Islet of Langerhans (tissue), 1 donor: ENCODE results near the gene AP5Z1.
A peak's percentile ranks its signal among the peaks of the same experiment; 100 is the strongest.

Source experiments
- FAIRE-seq: peaks from one replicate; lab custom pipeline; 2011; peaks lifted over from hg19 to GRCh38; lab: Jason Lieb, UNC

Gene AP5Z1

GRCh38 chr7:4745971-4746919 is 29.2 kb upstream of the AP5Z1 start:
- FAIRE-seq, result peak; percentile 41

GRCh38 chr7:4747013-4747412 is 28.4 kb upstream of the AP5Z1 start:
- no peak for FAIRE-seq

- FAIRE-seq, result no peak
These were observed 27.7 kb upstream of the AP5Z1 start for GRCh38 chr7:4747746-4748145.

- FAIRE-seq, result no peak
These were observed 27.2 kb upstream of the AP5Z1 start for GRCh38 chr7:4748231-4748681.

GRCh38 chr7:4749363-4749762 is 26.1 kb upstream of the AP5Z1 start:
- no peak for FAIRE-seq

GRCh38 chr7:4749798-4750197 is 25.6 kb upstream of the AP5Z1 start:
- FAIRE-seq, result no peak

- FAIRE-seq, result no peak
These were observed 23.9 kb upstream of the AP5Z1 start for GRCh38 chr7:4751398-4751947.

- no peak for FAIRE-seq
These were observed 21.6 kb upstream of the AP5Z1 start for GRCh38 chr7:4753598-4754432.

- no peak for FAIRE-seq
These were observed 20.9 kb upstream of the AP5Z1 start for GRCh38 chr7:4754433-4755010.

GRCh38 chr7:4755045-4755444 is 20.4 kb upstream of the AP5Z1 start:
- FAIRE-seq, result no peak

GRCh38 chr7:4758111-4758510 is 17.3 kb upstream of the AP5Z1 start:
- no peak for FAIRE-seq

GRCh38 chr7:4758791-4759190 is 16.6 kb upstream of the AP5Z1 start:
- FAIRE-seq, result no peak

- FAIRE-seq, result no peak
These were observed 16.2 kb upstream of the AP5Z1 start for GRCh38 chr7:4759211-4759610.

- FAIRE-seq, result no peak
These were observed 14.5 kb upstream of the AP5Z1 start for GRCh38 chr7:4760952-4761351.

- no peak for FAIRE-seq
These were observed 13.0 kb upstream of the AP5Z1 start for GRCh38 chr7:4762121-4763055.

- FAIRE-seq, result no peak
These were observed 12.2 kb upstream of the AP5Z1 start for GRCh38 chr7:4763091-4763793.

GRCh38 chr7:4763794-4764185 is 11.6 kb upstream of the AP5Z1 start:
- FAIRE-seq, result no peak

- no peak for FAIRE-seq
These were observed 10.9 kb upstream of the AP5Z1 start for GRCh38 chr7:4764402-4765007.

GRCh38 chr7:4765776-4766490 is 9.5 kb upstream of the AP5Z1 start:
- FAIRE-seq, result no peak
